HL-60 (cell line): ENCODE data around the gene LRRC32.

Experiments used
- POLR2AphosphoS5 ChIP-seq: IDR thresholded peaks from 2 replicates; pipeline ENCODE4 v1.6.1; 2012; ENCODE audit warnings: low read depth
- TF ChIP-seq, protein P1 (sequence below): IDR thresholded peaks from one replicate; pipeline ENCODE4 v1.5.1; 2011; ENCODE audit warnings: low read length, control low read depth, inconsistent platforms; ENCODE audit not compliant: insufficient read depth
- TF ChIP-seq, protein P2 (sequence below): IDR thresholded peaks from 2 replicates; pipeline ENCODE4 v1.6.1; 2012; ENCODE audit warnings: low read depth; ENCODE audit not compliant: insufficient replicate concordance

DNA sequence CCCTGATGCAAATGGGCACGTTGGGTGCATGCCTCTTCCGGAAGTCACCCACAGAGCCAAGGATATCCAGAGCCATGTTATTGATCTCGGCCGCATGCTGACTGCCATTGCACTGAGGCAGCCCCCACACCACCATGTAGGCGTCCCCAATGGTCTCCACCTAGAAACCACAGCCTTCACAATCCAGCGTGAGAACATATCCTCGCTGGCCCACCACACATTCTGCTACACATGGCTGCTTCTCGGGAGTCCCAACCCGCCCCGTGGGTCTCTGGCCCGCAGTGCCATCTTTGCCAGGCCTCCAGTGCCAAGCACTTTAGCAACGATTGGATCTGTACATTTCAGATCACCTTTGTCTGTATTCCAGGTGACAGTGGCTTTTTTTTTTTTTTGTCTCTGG lies 26.2 kb upstream of the LRRC32 start:
- TF ChIP-seq, protein P1, sequence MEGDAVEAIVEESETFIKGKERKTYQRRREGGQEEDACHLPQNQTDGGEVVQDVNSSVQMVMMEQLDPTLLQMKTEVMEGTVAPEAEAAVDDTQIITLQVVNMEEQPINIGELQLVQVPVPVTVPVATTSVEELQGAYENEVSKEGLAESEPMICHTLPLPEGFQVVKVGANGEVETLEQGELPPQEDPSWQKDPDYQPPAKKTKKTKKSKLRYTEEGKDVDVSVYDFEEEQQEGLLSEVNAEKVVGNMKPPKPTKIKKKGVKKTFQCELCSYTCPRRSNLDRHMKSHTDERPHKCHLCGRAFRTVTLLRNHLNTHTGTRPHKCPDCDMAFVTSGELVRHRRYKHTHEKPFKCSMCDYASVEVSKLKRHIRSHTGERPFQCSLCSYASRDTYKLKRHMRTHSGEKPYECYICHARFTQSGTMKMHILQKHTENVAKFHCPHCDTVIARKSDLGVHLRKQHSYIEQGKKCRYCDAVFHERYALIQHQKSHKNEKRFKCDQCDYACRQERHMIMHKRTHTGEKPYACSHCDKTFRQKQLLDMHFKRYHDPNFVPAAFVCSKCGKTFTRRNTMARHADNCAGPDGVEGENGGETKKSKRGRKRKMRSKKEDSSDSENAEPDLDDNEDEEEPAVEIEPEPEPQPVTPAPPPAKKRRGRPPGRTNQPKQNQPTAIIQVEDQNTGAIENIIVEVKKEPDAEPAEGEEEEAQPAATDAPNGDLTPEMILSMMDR, result no peak
- TF ChIP-seq POLR2AphosphoS5, result no peak
- TF ChIP-seq, protein P2, sequence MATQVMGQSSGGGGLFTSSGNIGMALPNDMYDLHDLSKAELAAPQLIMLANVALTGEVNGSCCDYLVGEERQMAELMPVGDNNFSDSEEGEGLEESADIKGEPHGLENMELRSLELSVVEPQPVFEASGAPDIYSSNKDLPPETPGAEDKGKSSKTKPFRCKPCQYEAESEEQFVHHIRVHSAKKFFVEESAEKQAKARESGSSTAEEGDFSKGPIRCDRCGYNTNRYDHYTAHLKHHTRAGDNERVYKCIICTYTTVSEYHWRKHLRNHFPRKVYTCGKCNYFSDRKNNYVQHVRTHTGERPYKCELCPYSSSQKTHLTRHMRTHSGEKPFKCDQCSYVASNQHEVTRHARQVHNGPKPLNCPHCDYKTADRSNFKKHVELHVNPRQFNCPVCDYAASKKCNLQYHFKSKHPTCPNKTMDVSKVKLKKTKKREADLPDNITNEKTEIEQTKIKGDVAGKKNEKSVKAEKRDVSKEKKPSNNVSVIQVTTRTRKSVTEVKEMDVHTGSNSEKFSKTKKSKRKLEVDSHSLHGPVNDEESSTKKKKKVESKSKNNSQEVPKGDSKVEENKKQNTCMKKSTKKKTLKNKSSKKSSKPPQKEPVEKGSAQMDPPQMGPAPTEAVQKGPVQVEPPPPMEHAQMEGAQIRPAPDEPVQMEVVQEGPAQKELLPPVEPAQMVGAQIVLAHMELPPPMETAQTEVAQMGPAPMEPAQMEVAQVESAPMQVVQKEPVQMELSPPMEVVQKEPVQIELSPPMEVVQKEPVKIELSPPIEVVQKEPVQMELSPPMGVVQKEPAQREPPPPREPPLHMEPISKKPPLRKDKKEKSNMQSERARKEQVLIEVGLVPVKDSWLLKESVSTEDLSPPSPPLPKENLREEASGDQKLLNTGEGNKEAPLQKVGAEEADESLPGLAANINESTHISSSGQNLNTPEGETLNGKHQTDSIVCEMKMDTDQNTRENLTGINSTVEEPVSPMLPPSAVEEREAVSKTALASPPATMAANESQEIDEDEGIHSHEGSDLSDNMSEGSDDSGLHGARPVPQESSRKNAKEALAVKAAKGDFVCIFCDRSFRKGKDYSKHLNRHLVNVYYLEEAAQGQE, result no peak
